ENCODE data around the gene HCN2. TPM values are rescaled to one million over a fixed set of nuclear protein-coding genes. Genes with fewer than 3 reads are reported as not detected.

HCN2 gene
- total RNA-seq, 1 donor from 2014 or later, result not detected

GRCh38 chr19:608155-609003 lies 18.7 kb downstream of the HCN2 start:
- TF ChIP-seq, protein P1, sequence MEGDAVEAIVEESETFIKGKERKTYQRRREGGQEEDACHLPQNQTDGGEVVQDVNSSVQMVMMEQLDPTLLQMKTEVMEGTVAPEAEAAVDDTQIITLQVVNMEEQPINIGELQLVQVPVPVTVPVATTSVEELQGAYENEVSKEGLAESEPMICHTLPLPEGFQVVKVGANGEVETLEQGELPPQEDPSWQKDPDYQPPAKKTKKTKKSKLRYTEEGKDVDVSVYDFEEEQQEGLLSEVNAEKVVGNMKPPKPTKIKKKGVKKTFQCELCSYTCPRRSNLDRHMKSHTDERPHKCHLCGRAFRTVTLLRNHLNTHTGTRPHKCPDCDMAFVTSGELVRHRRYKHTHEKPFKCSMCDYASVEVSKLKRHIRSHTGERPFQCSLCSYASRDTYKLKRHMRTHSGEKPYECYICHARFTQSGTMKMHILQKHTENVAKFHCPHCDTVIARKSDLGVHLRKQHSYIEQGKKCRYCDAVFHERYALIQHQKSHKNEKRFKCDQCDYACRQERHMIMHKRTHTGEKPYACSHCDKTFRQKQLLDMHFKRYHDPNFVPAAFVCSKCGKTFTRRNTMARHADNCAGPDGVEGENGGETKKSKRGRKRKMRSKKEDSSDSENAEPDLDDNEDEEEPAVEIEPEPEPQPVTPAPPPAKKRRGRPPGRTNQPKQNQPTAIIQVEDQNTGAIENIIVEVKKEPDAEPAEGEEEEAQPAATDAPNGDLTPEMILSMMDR (conservative IDR thresholded peaks at IDR 0.05; ENCODE audit: low read depth, low read length), result no peak
- no peak for DNase-seq (ENCODE audit: low read depth)
- no peak overlapping the region for H3K4me3 ChIP-seq (ENCODE audit: low read depth, low read length)

GRCh38 chr19:609004-609346 lies 19.3 kb downstream of the HCN2 start:
- H3K4me3 ChIP-seq (ENCODE audit: low read depth, low read length), result no peak overlapping the region
- TF ChIP-seq, protein P1 (conservative IDR thresholded peaks at IDR 0.05; ENCODE audit: low read depth, low read length), result no peak
- DNase-seq (ENCODE audit: low read depth), result no peak

- TF ChIP-seq, protein P1 (conservative IDR thresholded peaks at IDR 0.05; ENCODE audit: low read depth, low read length), result no peak
- no peak for DNase-seq (ENCODE audit: low read depth)
- no peak overlapping the region for H3K4me3 ChIP-seq (ENCODE audit: low read depth, low read length)
Observed at GRCh38 chr19:610071-610800, 20.6 kb downstream of the HCN2 start.

DNA sequence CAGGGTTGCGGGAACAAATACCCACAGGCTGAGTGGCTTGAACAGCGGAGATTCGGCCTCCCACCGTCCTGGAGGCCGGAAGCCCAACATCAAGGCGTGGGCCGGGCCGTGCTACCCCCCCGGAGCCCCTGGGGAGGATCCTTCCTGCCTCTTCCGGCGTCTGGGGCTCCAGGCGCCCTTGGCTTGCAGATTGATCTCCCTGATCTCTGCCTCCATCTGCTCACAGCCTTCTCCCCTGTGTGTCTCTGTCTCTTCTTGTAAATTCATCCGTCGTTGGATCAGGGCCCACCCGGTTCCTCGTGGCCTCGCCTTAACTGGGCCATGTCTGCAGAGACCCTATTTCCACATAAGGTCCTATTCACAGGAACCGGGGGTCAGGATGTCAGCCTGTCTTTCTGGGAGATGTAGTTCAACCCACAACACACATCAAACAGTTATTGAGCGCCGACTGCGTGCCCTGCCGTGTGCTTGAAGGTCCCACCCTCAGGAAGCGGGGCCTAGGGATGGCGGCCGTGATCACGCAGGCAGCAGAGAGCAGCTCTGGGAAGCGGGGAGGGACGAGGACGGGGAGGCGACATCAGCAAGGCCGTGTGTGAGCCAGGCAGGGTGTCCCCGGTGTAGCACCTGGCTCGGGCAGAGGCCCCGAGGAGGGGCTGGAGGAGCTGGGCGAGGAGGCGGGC lies 21.3 kb downstream of the HCN2 start:
- H3K4me3 ChIP-seq (ENCODE audit: low read depth, low read length), result no peak overlapping the region
- no peak for DNase-seq (ENCODE audit: low read depth)
- TF ChIP-seq, protein P1 (conservative IDR thresholded peaks at IDR 0.05; ENCODE audit: low read depth, low read length), result no peak

DNA sequence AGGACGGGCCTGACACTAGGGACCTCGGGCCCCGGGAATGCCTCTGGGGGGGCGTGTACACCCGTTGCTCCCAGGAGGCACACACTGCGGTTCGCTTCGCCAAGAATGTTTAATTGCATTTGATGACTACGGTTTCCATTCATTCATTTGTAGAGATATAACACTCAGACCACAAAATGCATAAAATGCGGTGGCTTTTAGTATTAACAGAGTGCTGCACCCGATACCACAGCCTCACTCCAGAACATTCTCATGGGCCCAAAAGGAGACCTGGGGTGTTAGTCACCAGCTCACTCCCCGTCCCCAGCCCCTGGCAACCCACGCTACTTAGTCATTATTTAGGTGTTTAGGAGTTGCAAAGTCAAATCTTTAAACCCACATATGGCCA lies 21.8 kb downstream of the HCN2 start:
- TF ChIP-seq, protein P1 (conservative IDR thresholded peaks at IDR 0.05; ENCODE audit: low read depth, low read length), result no peak
- no peak overlapping the region for H3K4me3 ChIP-seq (ENCODE audit: low read depth, low read length)

DNA sequence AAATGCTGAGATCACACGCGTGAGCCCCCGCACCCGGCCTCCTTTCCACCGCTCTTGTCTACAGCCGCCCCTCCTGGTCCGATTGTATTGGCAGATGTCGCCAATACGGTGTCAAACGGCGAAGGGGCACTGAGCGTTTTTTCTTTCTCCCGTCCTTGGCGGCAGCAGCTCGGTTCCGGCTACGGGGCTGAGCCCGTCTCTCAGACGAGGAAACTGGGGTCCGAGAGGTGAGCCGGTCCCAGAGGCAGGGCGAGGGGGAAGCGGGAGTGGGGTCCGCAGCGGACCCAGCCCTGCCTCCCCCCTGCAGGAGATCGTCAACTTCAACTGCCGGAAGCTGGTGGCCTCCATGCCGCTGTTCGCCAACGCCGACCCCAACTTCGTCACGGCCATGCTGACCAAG lies 23.3 kb downstream of the HCN2 start:
- no peak overlapping the region for H3K4me3 ChIP-seq (ENCODE audit: low read depth, low read length)
- TF ChIP-seq, protein P1 (conservative IDR thresholded peaks at IDR 0.05; ENCODE audit: low read depth, low read length), result no peak
- no peak for DNase-seq (ENCODE audit: low read depth)

More for the DNA sequence above, 21.8 kb downstream of the HCN2 start:
- no peak for DNase-seq (ENCODE audit: low read depth)
